ENCODE data around the gene ARHGEF33.
"Not testable (repeated sequence)": the region's sequence is repeated elsewhere in the genome, so short reads cannot be mapped to it uniquely, and the experiment has no call there.

ARHGEF33 gene

GRCh38 chr2:38912619-38913018, 22.9 kb downstream of the ARHGEF33 start:
- Histone ChIP-seq H3K4me1 (ENCODE audit: control insufficient read depth, insufficient read depth, low read length) (no peaks in the 10 kb centered on the region), H3K9me3 (ENCODE audit: control insufficient read depth, insufficient read depth, low read length) (no peaks in the 10 kb centered on the region), H3K4me3 (ENCODE audit: low read depth, low read length) (no peak overlapping the region), H3K36me3 (ENCODE audit: control insufficient read depth, insufficient read depth, low read length) (no peaks in the 10 kb centered on the region), H3K9ac (ENCODE audit: low read depth, low read length) (no peak overlapping the region), H3K27me3 (ENCODE audit: control insufficient read depth, insufficient read depth, low read length) (no peaks in the 10 kb centered on the region)

GRCh38 chr2:38922389-38922788, 32.7 kb downstream of the ARHGEF33 start:
- Histone ChIP-seq H3K4me1 (ENCODE audit: control insufficient read depth, insufficient read depth, low read length) (no peaks in the 10 kb centered on the region), H3K9me3 (ENCODE audit: control insufficient read depth, insufficient read depth, low read length) (no peaks in the 10 kb centered on the region), H3K4me3 (ENCODE audit: low read depth, low read length) (no peak overlapping the region), H3K27me3 (ENCODE audit: control insufficient read depth, insufficient read depth, low read length) (no peaks in the 10 kb centered on the region), H3K36me3 (ENCODE audit: control insufficient read depth, insufficient read depth, low read length) (no peaks in the 10 kb centered on the region), H3K9ac (ENCODE audit: low read depth, low read length) (no peak overlapping the region)

GRCh38 chr2:38922902-38923301, 33.2 kb downstream of the ARHGEF33 start:
- no peaks in the 10 kb centered on the region for H3K4me1 ChIP-seq (ENCODE audit: control insufficient read depth, insufficient read depth, low read length)
- H3K4me3 ChIP-seq (ENCODE audit: low read depth, low read length): no peak overlapping the region
- no peaks in the 10 kb centered on the region for H3K36me3 ChIP-seq (ENCODE audit: control insufficient read depth, insufficient read depth, low read length)
- no peak overlapping the region for H3K9ac ChIP-seq (ENCODE audit: low read depth, low read length)
- no peaks in the 10 kb centered on the region for H3K27me3 ChIP-seq (ENCODE audit: control insufficient read depth, insufficient read depth, low read length)
- no peaks in the 10 kb centered on the region for H3K9me3 ChIP-seq (ENCODE audit: control insufficient read depth, insufficient read depth, low read length)

DNA sequence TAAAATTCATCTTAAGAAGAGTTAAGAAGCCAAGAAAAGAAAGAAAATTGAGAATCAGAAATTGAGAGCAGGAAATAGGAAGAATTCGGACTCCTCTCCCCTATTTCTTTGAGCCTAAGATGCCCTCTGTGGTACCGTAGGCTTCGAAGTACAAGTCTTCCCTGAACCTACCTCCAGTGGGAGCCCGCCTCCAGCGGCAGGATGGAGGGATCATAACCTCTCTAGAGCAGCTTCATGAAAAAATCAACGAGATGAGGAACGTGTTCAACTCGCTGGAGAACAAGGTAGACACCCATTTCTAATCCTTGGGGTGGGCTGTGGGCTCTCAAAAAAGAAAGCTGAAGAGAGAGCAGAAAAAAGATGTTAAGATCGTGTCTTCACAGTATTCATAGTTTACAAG, 36.3 kb downstream of the ARHGEF33 start:
- Histone ChIP-seq H3K4me1 (ENCODE audit: control insufficient read depth, insufficient read depth, low read length) (no peaks in the 10 kb centered on the region), H3K36me3 (ENCODE audit: control insufficient read depth, insufficient read depth, low read length) (no peaks in the 10 kb centered on the region), H3K4me3 (ENCODE audit: low read depth, low read length) (no peak overlapping the region), H3K9me3 (ENCODE audit: control insufficient read depth, insufficient read depth, low read length) (no peaks in the 10 kb centered on the region), H3K27me3 (ENCODE audit: control insufficient read depth, insufficient read depth, low read length) (no peaks in the 10 kb centered on the region), H3K9ac (ENCODE audit: low read depth, low read length) (no peak overlapping the region)

DNA sequence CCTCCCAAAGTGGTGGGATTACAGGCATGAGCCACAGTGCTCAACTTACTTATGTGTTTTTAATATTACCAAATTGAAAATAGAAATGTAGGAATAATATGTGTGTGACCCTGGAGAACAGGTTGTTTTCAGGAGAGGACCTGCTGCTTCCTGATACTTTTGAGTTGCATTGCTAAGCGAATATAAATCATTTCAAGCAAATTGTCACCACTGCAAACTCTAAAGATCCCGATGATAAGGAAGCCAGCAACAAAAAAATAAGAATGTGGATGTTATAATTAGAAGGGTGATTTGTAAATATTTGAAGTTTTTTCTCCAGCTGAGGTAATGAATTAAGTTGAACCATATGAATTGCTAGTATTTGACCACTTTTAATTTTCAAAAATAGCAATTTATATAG, 40.9 kb downstream of the ARHGEF33 start:
- Histone ChIP-seq H3K9ac (ENCODE audit: low read depth, low read length) (no peak overlapping the region), H3K4me1 (ENCODE audit: control insufficient read depth, insufficient read depth, low read length) (no peaks in the 10 kb centered on the region), H3K27me3 (ENCODE audit: control insufficient read depth, insufficient read depth, low read length) (no peaks in the 10 kb centered on the region), H3K36me3 (ENCODE audit: control insufficient read depth, insufficient read depth, low read length) (no peaks in the 10 kb centered on the region), H3K9me3 (ENCODE audit: control insufficient read depth, insufficient read depth, low read length) (no peaks in the 10 kb centered on the region), H3K4me3 (ENCODE audit: low read depth, low read length) (no peak overlapping the region)

DNA sequence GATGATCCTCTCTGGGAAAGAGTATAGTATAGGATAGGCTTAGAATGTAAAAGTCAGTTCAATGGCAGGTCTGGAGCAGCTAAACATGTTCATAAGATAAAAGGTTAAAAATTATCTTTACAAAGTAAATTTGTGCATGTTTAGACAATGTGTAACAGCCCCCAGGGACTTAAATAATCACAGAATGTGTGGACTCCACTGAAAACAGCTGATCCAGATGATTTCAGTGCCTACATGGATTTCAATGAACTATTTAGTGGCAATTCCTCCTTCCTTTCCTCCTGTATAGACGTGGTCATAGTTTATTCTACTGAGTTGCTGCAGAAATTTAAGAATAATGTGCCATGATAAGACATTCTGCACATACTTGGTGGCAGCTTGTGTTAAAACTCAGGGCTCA, 42.9 kb downstream of the ARHGEF33 start:
- H3K4me1 ChIP-seq (ENCODE audit: control insufficient read depth, insufficient read depth, low read length): no peaks in the 10 kb centered on the region
- H3K9me3 ChIP-seq (ENCODE audit: control insufficient read depth, insufficient read depth, low read length): no peaks in the 10 kb centered on the region
- no peaks in the 10 kb centered on the region for H3K27me3 ChIP-seq (ENCODE audit: control insufficient read depth, insufficient read depth, low read length)
- no peak overlapping the region for H3K9ac ChIP-seq (ENCODE audit: low read depth, low read length)
- H3K4me3 ChIP-seq (ENCODE audit: low read depth, low read length): no peak overlapping the region
- H3K36me3 ChIP-seq (ENCODE audit: control insufficient read depth, insufficient read depth, low read length): no peaks in the 10 kb centered on the region

- no peak overlapping the region for H3K9ac ChIP-seq (ENCODE audit: low read depth, low read length)
- H3K9me3 ChIP-seq (ENCODE audit: control insufficient read depth, insufficient read depth, low read length): no peaks in the 10 kb centered on the region
- no peaks in the 10 kb centered on the region for H3K4me1 ChIP-seq (ENCODE audit: control insufficient read depth, insufficient read depth, low read length)
- no peak overlapping the region for H3K4me3 ChIP-seq (ENCODE audit: low read depth, low read length)
- no peaks in the 10 kb centered on the region for H3K27me3 ChIP-seq (ENCODE audit: control insufficient read depth, insufficient read depth, low read length)
- H3K36me3 ChIP-seq (ENCODE audit: control insufficient read depth, insufficient read depth, low read length): no peaks in the 10 kb centered on the region
Observed at GRCh38 chr2:38933653-38934052, 44.0 kb downstream of the ARHGEF33 start.

GRCh38 chr2:38934742-38935141, 45.1 kb downstream of the ARHGEF33 start:
- H3K4me3 ChIP-seq (ENCODE audit: low read depth, low read length): no peak overlapping the region

GRCh38 chr2:38935568-38936172, 46.0 kb downstream of the ARHGEF33 start:
- H3K27me3 ChIP-seq (ENCODE audit: control insufficient read depth, insufficient read depth, low read length): no peaks in the 10 kb centered on the region
- no peaks in the 10 kb centered on the region for H3K9me3 ChIP-seq (ENCODE audit: control insufficient read depth, insufficient read depth, low read length)
- H3K4me3 ChIP-seq (ENCODE audit: low read depth, low read length): no peak overlapping the region
- H3K9ac ChIP-seq (ENCODE audit: low read depth, low read length): no peak overlapping the region
- no peaks in the 10 kb centered on the region for H3K4me1 ChIP-seq (ENCODE audit: control insufficient read depth, insufficient read depth, low read length)
- H3K36me3 ChIP-seq (ENCODE audit: control insufficient read depth, insufficient read depth, low read length): no peaks in the 10 kb centered on the region

More at GRCh38 chr2:38934742-38935141, 45.1 kb downstream of the ARHGEF33 start:
- no peaks in the 10 kb centered on the region for H3K36me3 ChIP-seq (ENCODE audit: control insufficient read depth, insufficient read depth, low read length)
- H3K9ac ChIP-seq (ENCODE audit: low read depth, low read length): no peak overlapping the region
- H3K4me1 ChIP-seq (ENCODE audit: control insufficient read depth, insufficient read depth, low read length): no peaks in the 10 kb centered on the region
- no peaks in the 10 kb centered on the region for H3K9me3 ChIP-seq (ENCODE audit: control insufficient read depth, insufficient read depth, low read length)
- no peaks in the 10 kb centered on the region for H3K27me3 ChIP-seq (ENCODE audit: control insufficient read depth, insufficient read depth, low read length)

GRCh38 chr2:38936516-38936915, 46.8 kb downstream of the ARHGEF33 start:
- not testable (repeated sequence) for H3K4me1 ChIP-seq (ENCODE audit: control insufficient read depth, insufficient read depth, low read length)

DNA sequence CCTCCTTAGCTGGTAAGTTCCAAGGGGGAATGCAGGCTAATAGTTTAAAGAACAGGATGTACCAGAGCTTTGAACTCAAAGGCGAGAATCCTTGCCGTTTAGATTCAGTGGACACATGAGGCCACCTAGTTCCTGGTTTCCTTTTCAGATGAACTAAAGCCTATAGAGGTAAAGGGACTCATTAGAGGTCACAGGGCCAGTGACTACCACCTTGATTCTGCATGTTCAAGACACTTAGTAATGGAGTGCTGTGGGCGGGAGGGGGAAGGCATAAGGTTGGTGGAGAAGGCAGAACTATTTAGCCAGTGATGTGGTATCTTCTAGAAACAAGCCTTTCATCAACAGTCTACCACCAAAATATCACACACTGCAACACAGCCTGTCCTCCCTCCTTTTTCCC, 47.9 kb downstream of the ARHGEF33 start:
- no peaks in the 10 kb centered on the region for H3K27me3 ChIP-seq (ENCODE audit: control insufficient read depth, insufficient read depth, low read length)
- no peak overlapping the region for H3K9ac ChIP-seq (ENCODE audit: low read depth, low read length)
- H3K36me3 ChIP-seq (ENCODE audit: control insufficient read depth, insufficient read depth, low read length): no peaks in the 10 kb centered on the region

More at GRCh38 chr2:38936516-38936915, 46.8 kb downstream of the ARHGEF33 start:
- not testable (repeated sequence) for H3K27me3 ChIP-seq (ENCODE audit: control insufficient read depth, insufficient read depth, low read length); H3K36me3 ChIP-seq (ENCODE audit: control insufficient read depth, insufficient read depth, low read length); H3K4me3 ChIP-seq (ENCODE audit: low read depth, low read length); H3K9me3 ChIP-seq (ENCODE audit: control insufficient read depth, insufficient read depth, low read length); H3K9ac ChIP-seq (ENCODE audit: low read depth, low read length)

DNA sequence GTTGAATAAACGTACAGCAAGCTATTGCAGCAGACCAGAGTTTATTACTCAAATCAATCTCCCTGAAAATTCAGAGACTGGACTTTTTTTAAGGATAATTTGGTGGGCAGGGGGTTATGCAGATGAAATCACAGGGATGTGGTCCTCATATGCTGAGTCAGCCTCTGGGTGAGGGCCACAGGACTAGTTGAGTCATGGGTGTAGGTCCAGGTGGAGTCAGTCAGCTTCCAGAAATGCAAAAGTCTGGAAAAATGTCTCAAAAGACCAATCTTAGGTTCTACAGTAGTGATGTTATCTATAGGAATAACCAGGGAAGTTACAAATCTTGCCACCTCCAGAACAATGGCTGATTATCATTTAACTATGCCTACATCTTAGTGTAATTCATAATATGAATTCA, 51.1 kb downstream of the ARHGEF33 start:
- no peaks in the 10 kb centered on the region for H3K9me3 ChIP-seq (ENCODE audit: control insufficient read depth, insufficient read depth, low read length)
- H3K9ac ChIP-seq (ENCODE audit: low read depth, low read length): no peak overlapping the region
- no peak overlapping the region for H3K4me3 ChIP-seq (ENCODE audit: low read depth, low read length)
- H3K36me3 ChIP-seq (ENCODE audit: control insufficient read depth, insufficient read depth, low read length): no peaks in the 10 kb centered on the region
- H3K4me1 ChIP-seq (ENCODE audit: control insufficient read depth, insufficient read depth, low read length): peaks cover 5% of the 10 kb centered on the region
- no peaks in the 10 kb centered on the region for H3K27me3 ChIP-seq (ENCODE audit: control insufficient read depth, insufficient read depth, low read length)

More for the DNA sequence above, 47.9 kb downstream of the ARHGEF33 start:
- Histone ChIP-seq H3K4me1 (ENCODE audit: control insufficient read depth, insufficient read depth, low read length) (no peaks in the 10 kb centered on the region), H3K9me3 (ENCODE audit: control insufficient read depth, insufficient read depth, low read length) (no peaks in the 10 kb centered on the region), H3K4me3 (ENCODE audit: low read depth, low read length) (no peak overlapping the region)

Measured in iPS-15b (cell line).